Neural cell (in vitro differentiated cells): Measurements from ENCODE around the gene NTRK2. TPM values are rescaled to one million over a fixed set of nuclear protein-coding genes. Genes with fewer than 3 reads are reported as not detected.

ENCODE experiments used
- H2AFZ ChIP-seq: fragments of 200-600, 300-800 bp; sonication (generic), shearing (Covaris generic); 2 replicates; pipeline ENCODE4 v1.6.0; 2014; ENCODE audit warnings: low read depth, mild to moderate bottlenecking, antibody characterized with exemption, low read length, moderate library complexity
- H3F3A ChIP-seq: fragments of 200-600 bp; shearing (Covaris generic); 2 replicates; pipeline ENCODE4 v1.6.1; 2016; ENCODE audit warnings: mild to moderate bottlenecking, moderate library complexity, mixed read lengths, antibody characterized with exemption, low read length; ENCODE audit not compliant: insufficient read depth, poor library complexity, severe bottlenecking
- H3K27ac ChIP-seq: fragments of 200-600, 300-800 bp; sonication (generic), shearing (Covaris generic); 2 replicates; pipeline ENCODE4 v1.5.1; 2014; ENCODE audit warnings: mild to moderate bottlenecking, low read length, moderate library complexity
- H3K27me3 ChIP-seq: fragments of 300-800, 200-600 bp; sonication (generic), shearing (Covaris generic); 2 replicates; pipeline ENCODE4 v1.6.0; 2014; ENCODE audit warnings: mild to moderate bottlenecking, low read depth, low read length, moderate library complexity; ENCODE audit not compliant: insufficient read depth
- H3K36me3 ChIP-seq: fragments of 300-800, 200-600 bp; sonication (generic), shearing (Covaris generic); 2 replicates; pipeline ENCODE4 v1.5.1; 2014; ENCODE audit warnings: mild to moderate bottlenecking, antibody characterized with exemption, low read length, moderate library complexity; ENCODE audit not compliant: insufficient read depth
- H3K4me2 ChIP-seq: fragments of 300-800, 200-600 bp; sonication (generic), shearing (Covaris generic); 2 replicates; pipeline ENCODE4 v1.6.0; 2014; ENCODE audit warnings: mild to moderate bottlenecking, low read length
- H3K4me3 ChIP-seq: fragments of 300-800, 200-600 bp; sonication (generic), shearing (Covaris generic); 2 replicates; pipeline ENCODE4 v1.5.1; 2014; ENCODE audit warnings: mild to moderate bottlenecking, low read length, moderate library complexity
- H3K79me2 ChIP-seq: fragments of 200-600 bp; shearing (Covaris generic); replicated peaks from 2 replicates; pipeline ENCODE4 v1.6.0; 2014; ENCODE audit warnings: mild to moderate bottlenecking, low read length, moderate library complexity; ENCODE audit not compliant: insufficient read depth
- H3K9ac ChIP-seq: fragments of 300-800, 200-600 bp; sonication (generic), shearing (Covaris generic); 2 replicates; pipeline ENCODE4 v1.6.1; 2016; ENCODE audit warnings: mild to moderate bottlenecking, low read length, mixed read lengths
- H3K9me2 ChIP-seq: fragments of 200-600 bp; shearing (Covaris generic); 2 replicates; pipeline ENCODE4 v1.6.1; 2016; ENCODE audit warnings: mild to moderate bottlenecking, low read length, mixed read lengths; ENCODE audit not compliant: insufficient read depth
- H3K9me3 ChIP-seq: fragments of 200-600, 300-800 bp; sonication (generic), shearing (Covaris generic); 2 replicates; pipeline ENCODE4 v1.6.1; 2016; ENCODE audit warnings: mild to moderate bottlenecking, mixed run types, low read length, moderate library complexity, mixed read lengths
- H4K20me1 ChIP-seq: fragments of 200-600 bp; shearing (Covaris generic); 2 replicates; pipeline ENCODE4 v1.6.1; 2016; ENCODE audit warnings: mild to moderate bottlenecking, mixed run types; ENCODE audit not compliant: insufficient read depth
- CTCF ChIP-seq: fragments of 450-650 bp; IDR thresholded peaks from 2 replicates; pipeline ENCODE4 v1.5.1; 2014; ENCODE audit warnings: antibody characterized with exemption, mild to moderate bottlenecking, moderate library complexity; ENCODE audit not compliant: poor library complexity, severe bottlenecking
- EP300 ChIP-seq: fragments of 450-650 bp; conservative IDR thresholded peaks from 2 replicates; pipeline ENCODE4 v1.6.1; 2014; ENCODE audit warnings: antibody characterized with exemption, mild to moderate bottlenecking, moderate library complexity; ENCODE audit not compliant: poor library complexity, severe bottlenecking
- EZH2 ChIP-seq: fragments of 200-600, 300-800 bp; shearing (Covaris generic), sonication (generic); IDR thresholded peaks from 2 replicates; pipeline ENCODE4 v1.6.1; 2014; ENCODE audit warnings: antibody characterized with exemption, low read length, borderline replicate concordance, mild to moderate bottlenecking; ENCODE audit not compliant: insufficient read depth, poor library complexity, severe bottlenecking
- MXI1 ChIP-seq: fragments of 450-650 bp; conservative IDR thresholded peaks from 2 replicates; pipeline ENCODE4 v1.6.1; 2014; ENCODE audit warnings: antibody characterized with exemption, mild to moderate bottlenecking; ENCODE audit not compliant: poor library complexity, severe bottlenecking
- POLR2AphosphoS5 ChIP-seq: IDR thresholded peaks from 2 replicates; pipeline ENCODE4 v1.6.1; 2012
- RAD21 ChIP-seq: fragments of 450-650 bp; conservative IDR thresholded peaks from 2 replicates; pipeline ENCODE4 v1.6.1; 2014; ENCODE audit warnings: antibody characterized with exemption, mild to moderate bottlenecking, moderate library complexity
- REST ChIP-seq: IDR thresholded peaks from 2 replicates; pipeline ENCODE4 v1.6.1; 2012; ENCODE audit warnings: borderline replicate concordance
- SMC3 ChIP-seq: fragments of 450-650 bp; conservative IDR thresholded peaks from 2 replicates; pipeline ENCODE4 v1.6.1; 2014; ENCODE audit warnings: antibody characterized with exemption, mild to moderate bottlenecking, moderate library complexity; ENCODE audit not compliant: poor library complexity
- TAF1 ChIP-seq: IDR thresholded peaks from 2 replicates; pipeline ENCODE4 v1.6.1; 2012; ENCODE audit warnings: low read depth
- polyA plus RNA-seq: library from polyadenylated mRNA; depleted of rRNA; stranded (reverse); fragments of >200 nt; gene quantifications from 2 replicates; pipeline ENCODE4 v1.2.3, GENCODE V29; 2014

The NTRK2 gene
- polyA plus RNA-seq, 1 donor from 2014 or later: 14.2 TPM

- Histone ChIP-seq H3K27me3 (no peaks in the 10 kb centered on the region), H3K9me3 (no peaks in the 10 kb centered on the region), H3K4me3 (no peak overlapping the region), H3K9ac (no peak overlapping the region), H3K36me3 (no peaks in the 10 kb centered on the region), H4K20me1 (no peaks in the 10 kb centered on the region), H3K4me2 (no peak overlapping the region), H3F3A (no peaks in the 10 kb centered on the region), H2AFZ (no peak overlapping the region), H3K79me2 (no peaks in the 10 kb centered on the region), H3K9me2 (no peaks in the 10 kb centered on the region), H3K27ac (no peak overlapping the region)
- TF ChIP-seq MXI1 (no peak), TAF1 (no peak), CTCF (no peak), EZH2 (no peak), SMC3 (no peak), REST (no peak), POLR2AphosphoS5 (no peak), RAD21 (no peak), EP300 (no peak)
Observed at GRCh38 chr9:84655447-84655846, 14.1 kb upstream of the NTRK2 start.

GRCh38 chr9:84659313-84659712 is 10.2 kb upstream of the NTRK2 start:
- Histone ChIP-seq H2AFZ (no peak overlapping the region), H3K9ac (no peak overlapping the region), H4K20me1 (no peaks in the 10 kb centered on the region), H3K27me3 (no peaks in the 10 kb centered on the region), H3K4me3 (no peak overlapping the region), H3K4me2 (no peak overlapping the region), H3K9me2 (no peaks in the 10 kb centered on the region), H3K79me2 (no peaks in the 10 kb centered on the region), H3K27ac (no peak overlapping the region), H3K9me3 (no peaks in the 10 kb centered on the region), H3F3A (no peaks in the 10 kb centered on the region), H3K36me3 (no peaks in the 10 kb centered on the region)
- TF ChIP-seq EP300 (no peak), CTCF (no peak), RAD21 (no peak), REST (no peak), SMC3 (no peak), TAF1 (no peak)
